Esophagus muscularis mucosa (tissue), 4 donors: ENCODE results near the gene TMEM59L.

ENCODE experiments used
- EP300 ChIP-seq: sonication (generic); formaldehyde crosslinking; IDR thresholded peaks from one replicate; pipeline ENCODE4 v1.6.1; 2017; ENCODE audit warnings: antibody characterized with exemption
- POLR2A ChIP-seq: fragments of 450-650 bp; IDR thresholded peaks from one replicate; pipeline ENCODE4 v1.6.1; 2017; ENCODE audit warnings: antibody characterized with exemption, moderate library complexity, mild to moderate bottlenecking, low read depth
- POLR2AphosphoS5 ChIP-seq, 2 donors: sonication (generic); formaldehyde crosslinking; IDR thresholded peaks; one replicate each; pipeline ENCODE4 v1.6.1; 2017; ENCODE audit warnings: antibody characterized with exemption in 2 of 2
- TF ChIP-seq, protein P1 (sequence below), 3 experiments: fragments of 200-600 bp in 2 of 3; fragments of 450-650 bp in 1 of 3; sonication (generic) in 2 of 3; IDR thresholded peaks; one replicate each; pipeline ENCODE4 v1.5.1; 2017 to 2019; ENCODE audit warnings: antibody characterized with exemption in 3 of 3, mild to moderate bottlenecking in 2 of 3, moderate library complexity in 1 of 3

DNA sequence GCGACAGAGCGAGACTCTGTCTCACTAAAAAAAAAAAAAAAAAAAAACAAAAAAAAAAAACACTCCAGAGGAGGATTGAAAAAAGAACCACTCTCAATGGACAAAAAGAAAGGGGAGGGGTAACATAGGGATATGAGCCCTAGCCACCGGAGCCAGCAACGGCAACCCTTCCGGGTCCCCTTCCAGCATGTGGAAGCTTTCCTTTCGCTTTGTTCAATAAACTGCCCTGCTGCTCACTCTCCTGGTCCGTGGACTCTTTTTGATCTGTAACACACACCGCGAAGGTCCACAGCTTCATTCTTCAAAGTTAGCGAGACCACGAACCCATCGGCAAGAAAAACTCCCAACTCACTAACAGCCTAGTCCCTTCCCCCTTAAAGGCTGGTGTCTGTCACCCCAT, 25.1 kb upstream of the TMEM59L start:
- TF ChIP-seq, protein P1, sequence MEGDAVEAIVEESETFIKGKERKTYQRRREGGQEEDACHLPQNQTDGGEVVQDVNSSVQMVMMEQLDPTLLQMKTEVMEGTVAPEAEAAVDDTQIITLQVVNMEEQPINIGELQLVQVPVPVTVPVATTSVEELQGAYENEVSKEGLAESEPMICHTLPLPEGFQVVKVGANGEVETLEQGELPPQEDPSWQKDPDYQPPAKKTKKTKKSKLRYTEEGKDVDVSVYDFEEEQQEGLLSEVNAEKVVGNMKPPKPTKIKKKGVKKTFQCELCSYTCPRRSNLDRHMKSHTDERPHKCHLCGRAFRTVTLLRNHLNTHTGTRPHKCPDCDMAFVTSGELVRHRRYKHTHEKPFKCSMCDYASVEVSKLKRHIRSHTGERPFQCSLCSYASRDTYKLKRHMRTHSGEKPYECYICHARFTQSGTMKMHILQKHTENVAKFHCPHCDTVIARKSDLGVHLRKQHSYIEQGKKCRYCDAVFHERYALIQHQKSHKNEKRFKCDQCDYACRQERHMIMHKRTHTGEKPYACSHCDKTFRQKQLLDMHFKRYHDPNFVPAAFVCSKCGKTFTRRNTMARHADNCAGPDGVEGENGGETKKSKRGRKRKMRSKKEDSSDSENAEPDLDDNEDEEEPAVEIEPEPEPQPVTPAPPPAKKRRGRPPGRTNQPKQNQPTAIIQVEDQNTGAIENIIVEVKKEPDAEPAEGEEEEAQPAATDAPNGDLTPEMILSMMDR (IDR thresholded peaks at IDR 0.05) = no peak
- no peak for TF ChIP-seq POLR2A
- TF ChIP-seq POLR2AphosphoS5 (IDR thresholded peaks at IDR 0.05) = no peak
- TF ChIP-seq EP300 = no peak
